ENCODE measurements around the gene CASP2.

The CASP2 gene

DNA sequence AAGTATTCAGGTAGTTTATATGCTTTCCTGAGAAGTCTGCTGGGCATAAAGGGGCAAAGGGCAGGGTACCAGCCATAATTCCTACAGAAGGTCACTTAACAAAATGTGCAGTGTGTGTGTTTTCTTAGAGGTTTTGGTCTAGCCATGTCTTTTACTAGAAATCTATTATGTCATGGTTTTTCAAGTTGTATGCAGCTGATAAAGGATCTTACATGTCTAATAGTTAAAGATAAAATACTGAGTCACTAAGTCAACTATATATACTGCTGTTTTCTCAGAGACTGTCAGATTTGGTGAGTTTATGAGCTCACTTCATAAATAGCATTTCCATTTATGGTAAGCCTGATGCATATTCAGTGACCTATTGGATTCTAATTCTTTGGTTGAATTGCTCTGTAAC is 7.7 kb downstream of the CASP2 start:
- DNase-seq (ENCODE audit: low read depth in 2 of 2): no peak

DNA sequence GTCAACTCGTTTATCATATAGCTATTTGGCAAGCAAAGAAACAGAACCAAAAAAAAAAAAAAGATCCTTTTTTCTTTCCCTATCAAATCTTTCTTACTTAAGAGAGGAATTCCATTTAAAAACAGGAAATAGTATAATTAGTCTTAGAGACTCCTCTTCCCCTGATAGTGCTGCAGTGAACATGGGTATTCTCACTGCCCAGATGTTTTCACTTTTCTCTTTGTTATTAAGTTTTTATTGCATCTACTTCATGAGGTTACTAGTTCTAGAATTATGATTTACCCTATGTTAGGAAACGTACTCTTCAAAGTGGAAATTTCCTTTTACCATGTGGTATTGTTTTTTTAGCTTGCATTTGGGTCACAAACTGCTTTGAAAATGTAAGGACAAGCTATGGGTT is 8.5 kb downstream of the CASP2 start:
- no peak for DNase-seq (ENCODE audit: low read depth in 2 of 2)

DNA sequence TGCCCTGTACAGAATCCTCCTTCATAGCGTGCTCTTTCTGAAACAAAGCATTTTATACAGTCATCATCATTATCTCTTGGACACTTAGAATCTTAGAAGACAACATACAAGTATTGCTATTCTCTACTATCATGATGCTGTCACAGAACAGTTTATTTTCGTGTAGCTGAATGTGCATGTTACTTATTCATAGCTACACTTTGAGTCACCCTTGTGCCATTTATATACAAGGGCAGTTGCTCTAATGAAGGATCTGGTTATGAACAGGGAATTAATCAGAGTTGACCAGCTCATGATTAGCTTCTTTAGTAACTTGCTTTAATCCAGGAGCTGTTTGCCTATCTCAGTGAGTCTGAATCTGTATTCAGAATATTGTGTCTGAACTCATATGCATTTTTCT is 11.2 kb downstream of the CASP2 start:
- no peak for DNase-seq (ENCODE audit: low read depth in 2 of 2)

DNA sequence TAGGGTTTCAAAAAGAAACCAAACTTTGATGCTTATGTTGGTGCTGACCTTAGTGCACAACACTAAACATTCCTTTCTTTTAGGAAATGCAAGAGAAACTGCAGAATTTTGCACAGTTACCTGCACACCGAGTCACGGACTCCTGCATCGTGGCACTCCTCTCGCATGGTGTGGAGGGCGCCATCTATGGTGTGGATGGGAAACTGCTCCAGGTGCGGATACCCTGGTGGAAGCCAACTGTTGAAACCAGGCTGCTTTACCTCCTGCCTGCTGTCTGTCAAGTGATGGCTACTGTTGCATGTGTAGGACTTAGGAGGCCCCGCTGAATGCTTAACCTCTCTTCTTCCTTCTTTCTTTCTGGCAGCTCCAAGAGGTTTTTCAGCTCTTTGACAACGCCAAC is 11.7 kb downstream of the CASP2 start:
- DNase-seq (ENCODE audit: low read depth in 2 of 2): peak; percentile 9 to 32

DNA sequence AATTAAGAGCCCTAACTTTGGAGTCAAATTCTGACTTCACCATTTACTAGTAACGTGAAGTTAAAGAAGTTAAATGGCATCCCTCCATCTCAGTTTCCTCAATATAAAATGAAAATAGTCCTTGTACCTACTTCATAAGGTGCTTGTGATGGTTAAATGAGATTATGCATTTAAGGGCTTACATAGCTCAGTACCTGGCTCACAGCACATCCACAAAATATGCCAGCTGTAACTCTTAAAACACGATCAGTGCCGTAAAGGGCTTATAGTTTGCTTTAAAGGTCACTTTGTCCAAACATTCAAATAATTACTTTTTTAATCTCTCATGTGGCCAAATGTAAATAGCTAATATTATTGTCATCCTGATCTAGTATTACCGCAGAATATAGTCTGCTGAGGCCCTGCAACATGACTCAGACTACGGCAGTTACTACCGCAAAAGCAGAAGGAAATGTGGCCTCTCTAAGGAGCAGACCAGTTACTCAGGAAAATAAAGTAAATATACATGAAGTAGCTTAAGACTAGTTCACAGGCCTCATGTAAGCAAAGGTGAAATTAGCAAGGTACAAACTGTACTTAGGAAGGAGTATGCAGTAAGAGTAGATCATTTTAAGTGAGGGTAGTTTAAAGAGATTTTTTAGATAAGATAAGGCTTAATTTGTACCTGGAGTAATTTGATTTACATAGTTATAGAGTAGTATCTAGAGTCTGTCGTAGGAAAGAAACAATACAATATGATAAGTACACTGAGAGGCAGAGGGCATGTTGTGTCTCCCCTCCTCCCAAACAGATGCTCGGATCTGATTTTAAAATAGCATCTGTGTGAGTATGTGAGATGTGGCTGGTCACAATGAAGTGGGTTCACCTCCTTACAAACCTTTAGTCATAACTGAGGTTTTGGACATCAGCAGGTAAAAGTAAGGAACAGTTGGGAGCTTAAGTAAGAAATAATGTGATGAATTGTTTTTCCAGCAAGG is 13.1 kb downstream of the CASP2 start:
- DNase-seq (ENCODE audit: low read depth in 2 of 2): no peak

DNA sequence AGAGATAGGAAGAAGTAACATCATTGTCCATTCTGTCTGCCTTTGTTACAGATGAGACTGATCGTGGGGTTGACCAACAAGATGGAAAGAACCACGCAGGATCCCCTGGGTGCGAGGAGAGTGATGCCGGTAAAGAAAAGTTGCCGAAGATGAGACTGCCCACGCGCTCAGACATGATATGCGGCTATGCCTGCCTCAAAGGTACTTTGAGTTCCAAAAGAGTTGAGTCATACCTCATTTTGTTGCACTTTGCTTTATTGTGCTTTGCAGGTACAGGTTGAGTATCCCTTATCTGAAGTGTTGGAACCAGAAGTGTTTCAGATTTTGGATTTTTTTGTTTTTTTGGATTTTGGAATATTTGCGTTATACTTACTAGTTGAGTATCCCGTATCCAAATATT is 15.6 kb downstream of the CASP2 start:
- no peak for DNase-seq (ENCODE audit: low read depth in 2 of 2)

DNA sequence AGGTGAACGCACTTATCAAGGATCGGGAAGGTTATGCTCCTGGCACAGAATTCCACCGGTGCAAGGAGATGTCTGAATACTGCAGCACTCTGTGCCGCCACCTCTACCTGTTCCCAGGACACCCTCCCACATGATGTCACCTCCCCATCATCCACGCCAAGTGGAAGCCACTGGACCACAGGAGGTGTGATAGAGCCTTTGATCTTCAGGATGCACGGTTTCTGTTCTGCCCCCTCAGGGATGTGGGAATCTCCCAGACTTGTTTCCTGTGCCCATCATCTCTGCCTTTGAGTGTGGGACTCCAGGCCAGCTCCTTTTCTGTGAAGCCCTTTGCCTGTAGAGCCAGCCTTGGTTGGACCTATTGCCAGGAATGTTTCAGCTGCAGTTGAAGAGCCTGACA is 16.8 kb downstream of the CASP2 start:
- no peak for DNase-seq (ENCODE audit: low read depth in 2 of 2)

DNA sequence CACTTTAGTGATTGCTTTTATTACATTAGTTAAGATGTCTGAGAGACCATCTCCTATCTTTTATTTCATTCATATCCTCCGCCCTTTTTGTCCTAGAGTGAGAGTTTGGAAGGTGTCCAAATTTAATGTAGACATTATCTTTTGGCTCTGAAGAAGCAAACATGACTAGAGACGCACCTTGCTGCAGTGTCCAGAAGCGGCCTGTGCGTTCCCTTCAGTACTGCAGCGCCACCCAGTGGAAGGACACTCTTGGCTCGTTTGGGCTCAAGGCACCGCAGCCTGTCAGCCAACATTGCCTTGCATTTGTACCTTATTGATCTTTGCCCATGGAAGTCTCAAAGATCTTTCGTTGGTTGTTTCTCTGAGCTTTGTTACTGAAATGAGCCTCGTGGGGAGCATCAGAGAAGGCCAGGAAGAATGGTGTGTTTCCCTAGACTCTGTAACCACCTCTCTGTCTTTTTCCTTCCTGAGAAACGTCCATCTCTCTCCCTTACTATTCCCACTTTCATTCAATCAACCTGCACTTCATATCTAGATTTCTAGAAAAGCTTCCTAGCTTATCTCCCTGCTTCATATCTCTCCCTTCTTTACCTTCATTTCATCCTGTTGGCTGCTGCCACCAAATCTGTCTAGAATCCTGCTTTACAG is 17.4 kb downstream of the CASP2 start:
- DNase-seq (ENCODE audit: low read depth in 2 of 2): peak; percentile 43 to 52

DNA sequence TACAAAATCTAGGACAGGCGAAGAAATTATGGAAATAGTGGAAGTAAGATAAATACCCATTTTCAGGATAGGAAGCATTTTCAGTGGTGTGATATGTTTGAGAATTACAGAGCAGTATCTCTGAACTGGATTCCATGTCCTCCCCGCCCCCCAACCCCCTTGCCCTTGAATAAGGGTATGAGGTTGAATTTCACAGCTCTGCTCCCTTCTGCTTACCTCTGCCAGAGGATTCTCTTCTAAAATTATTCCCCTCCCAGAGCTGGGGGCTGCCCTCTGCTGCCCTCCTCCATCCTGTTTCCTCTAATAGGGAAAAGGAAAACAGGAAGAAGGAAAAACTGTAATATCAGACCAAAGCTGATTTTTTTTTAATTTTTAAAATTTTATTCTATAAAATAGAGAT is 20.5 kb downstream of the CASP2 start:
- DNase-seq (ENCODE audit: low read depth in 2 of 2): no peak

DNA sequence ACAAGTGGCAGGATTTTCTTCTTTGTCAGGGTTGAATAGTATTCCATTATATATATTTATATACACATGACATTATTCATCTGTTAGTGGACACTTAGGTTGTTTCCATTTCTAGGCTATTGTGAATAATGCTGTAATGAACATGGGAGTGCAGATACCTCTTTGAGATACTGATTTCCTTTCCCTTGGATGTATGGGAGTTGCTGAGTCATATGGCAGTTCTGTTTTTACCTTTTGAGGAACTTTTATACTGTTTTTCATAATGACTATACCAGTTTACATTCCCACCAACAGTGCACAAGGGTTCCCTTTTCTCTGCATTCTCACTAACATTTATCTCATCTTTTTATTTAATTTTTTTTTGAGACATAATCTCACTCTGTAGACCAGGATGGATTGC is 26.0 kb downstream of the CASP2 start:
- DNase-seq (ENCODE audit: low read depth in 2 of 2): no peak

DNA sequence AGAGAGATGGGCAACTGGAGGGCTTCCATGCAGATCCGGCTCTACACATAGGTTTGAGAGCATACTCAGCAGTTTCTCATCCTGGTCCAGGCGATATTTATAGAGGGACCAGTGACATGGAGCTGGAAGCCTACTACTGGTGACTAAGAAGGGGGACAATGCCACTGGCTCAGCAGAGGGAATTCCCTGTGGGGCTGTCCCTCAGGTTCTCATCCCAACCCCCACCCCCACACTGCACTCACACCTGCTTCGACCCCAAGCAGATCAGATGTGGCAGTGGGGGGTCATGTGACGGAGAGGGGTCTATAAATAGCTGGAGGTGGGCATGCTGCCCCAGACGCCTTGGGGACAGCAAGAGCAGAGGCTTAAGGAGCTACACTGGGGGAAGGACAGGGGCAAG is 27.6 kb downstream of the CASP2 start, which contains the start of gene CLCN1:
Gene CLCN1, plus strand, starts transcription at position 336 of the 400 bp plus-strand sequence. CDS start 102 bp downstream, outside the sequence.
- DNase-seq (ENCODE audit: low read depth in 2 of 2): no peak

DNA sequence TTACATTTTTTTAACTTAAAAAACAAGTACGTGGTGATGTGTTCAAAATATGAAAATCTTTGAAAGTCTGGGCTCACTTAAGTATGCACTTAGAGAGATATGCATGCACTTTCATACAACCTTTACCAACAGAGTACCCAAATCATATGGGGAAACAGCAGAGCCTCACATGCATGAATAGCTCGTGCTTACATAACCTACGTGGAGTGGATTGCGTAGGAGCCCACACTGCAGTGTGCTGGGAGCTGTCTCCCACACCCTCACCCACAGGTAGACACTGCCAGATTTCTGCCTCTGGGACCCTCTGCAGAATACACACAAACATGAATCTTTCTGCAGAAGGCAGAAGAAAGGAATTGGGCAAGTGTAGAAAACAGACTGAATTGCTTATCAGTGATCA is 28.3 kb downstream of the CASP2 start:
- no peak for DNase-seq (ENCODE audit: low read depth in 2 of 2)

DNA sequence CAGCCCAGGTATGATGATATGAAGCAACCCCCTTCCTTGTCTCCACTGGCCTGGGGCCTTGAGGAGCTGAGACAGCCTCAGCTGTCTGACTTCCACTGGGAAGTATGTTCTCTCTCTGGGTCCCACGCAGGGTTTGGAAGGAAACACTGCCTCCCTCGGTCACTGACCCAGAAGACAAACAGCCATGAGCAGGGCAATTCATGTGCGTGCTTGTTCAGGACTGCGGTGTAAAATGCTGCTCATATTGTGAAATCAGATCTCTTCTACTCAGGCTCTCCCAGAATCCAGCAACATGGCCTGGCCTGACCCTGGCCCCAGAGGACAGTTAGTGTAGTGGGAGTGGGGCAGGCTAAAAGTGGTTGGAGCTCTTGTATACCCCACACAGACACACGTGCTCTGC is 30.5 kb downstream of the CASP2 start:
- DNase-seq (ENCODE audit: low read depth in 2 of 2): no peak

DNA sequence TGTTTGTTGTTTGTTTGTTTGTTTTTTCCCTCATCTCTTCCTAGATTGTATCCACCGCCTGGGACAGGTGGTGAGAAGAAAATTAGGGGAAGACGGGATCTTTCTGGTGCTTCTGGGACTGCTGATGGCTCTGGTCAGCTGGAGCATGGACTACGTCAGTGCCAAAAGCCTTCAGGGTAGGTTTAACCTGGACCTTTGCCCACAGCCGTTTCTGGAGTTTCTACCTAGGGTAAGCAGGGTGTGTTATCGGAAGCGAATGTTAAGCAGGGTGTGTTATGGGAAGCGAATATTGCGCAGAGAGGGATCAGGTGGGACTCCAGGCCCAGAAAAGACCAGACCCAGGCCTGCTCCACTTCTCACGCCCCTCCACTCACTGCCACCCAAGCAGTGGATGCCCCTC is 32.5 kb downstream of the CASP2 start:
- DNase-seq (ENCODE audit: low read depth in 2 of 2): no peak

DNA sequence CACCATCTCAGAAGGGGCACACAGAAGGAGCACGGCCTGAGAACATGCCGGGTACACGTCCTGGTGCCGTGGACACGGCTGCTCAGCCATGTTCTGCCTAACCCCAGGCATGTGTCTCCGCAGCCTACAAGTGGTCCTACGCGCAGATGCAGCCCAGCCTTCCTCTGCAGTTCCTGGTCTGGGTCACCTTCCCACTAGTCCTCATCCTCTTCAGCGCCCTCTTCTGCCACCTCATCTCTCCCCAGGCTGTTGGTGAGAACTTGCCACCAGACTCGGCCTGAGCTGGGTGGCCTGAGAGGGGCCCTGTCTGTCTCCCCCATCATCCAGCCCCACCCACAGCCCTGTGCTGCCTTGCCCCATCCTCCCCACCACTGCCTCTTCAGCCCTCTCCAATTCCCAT is 33.1 kb downstream of the CASP2 start:
- no peak for DNase-seq (ENCODE audit: low read depth in 2 of 2)

DNA sequence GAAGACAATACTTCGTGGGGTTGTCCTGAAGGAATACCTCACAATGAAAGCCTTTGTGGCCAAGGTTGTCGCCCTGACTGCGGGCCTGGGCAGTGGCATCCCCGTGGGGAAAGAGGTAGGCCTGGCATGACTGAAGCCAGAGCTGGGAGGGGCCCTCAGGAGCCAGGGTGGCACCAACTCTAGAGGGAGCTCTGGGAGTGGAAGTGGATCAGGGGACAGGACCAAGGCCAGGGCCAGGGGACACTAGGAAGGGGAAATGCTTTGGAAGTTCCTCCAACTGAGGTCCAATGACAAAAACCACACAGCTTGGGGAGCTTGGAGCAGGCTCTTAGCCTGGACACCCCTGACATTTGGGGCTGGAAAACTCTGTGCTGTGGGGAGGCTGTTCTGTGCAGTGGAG is 33.6 kb downstream of the CASP2 start:
- DNase-seq (ENCODE audit: low read depth in 2 of 2): no peak

DNA sequence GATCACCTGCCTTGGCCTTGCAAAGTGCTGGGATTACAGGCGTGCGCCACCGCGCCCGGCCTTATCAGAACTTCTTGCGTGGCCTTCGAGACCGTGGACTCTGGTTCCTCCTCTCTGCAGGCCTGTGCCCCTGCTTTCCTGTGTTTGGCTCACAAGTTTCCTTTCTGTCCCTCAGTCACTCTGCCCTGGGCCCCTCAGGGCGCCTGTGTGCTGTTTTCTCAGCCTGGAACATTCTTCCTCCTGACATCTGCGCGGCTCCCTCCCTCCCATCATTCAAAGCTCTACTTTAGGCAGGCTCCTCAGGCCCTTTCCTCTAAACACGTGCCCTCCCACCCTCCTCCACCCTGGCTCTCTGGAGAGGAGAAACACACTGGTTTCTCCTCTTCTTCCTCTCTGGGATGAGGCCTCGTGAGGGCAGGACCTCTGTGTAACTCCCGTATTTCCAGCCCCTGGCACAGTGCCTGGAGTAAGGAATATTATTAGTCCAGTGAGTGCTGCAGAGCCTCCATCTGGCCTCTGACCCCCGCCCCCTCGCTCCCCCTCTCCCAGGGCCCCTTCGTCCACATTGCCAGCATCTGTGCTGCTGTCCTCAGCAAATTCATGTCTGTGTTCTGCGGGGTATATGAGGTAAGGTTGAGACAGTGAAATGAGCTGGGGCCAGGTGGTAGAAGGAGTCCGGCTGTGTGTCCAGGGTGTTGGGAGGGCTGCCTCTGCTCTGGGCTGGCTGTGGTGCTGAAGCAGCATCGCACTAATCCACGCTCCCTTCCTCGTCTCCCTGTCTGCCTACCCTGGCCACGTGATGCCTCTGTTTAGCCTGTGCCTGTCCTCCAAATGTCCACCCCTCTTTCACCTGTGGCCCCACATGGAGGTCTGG is 34.8 kb downstream of the CASP2 start:
- DNase-seq (ENCODE audit: low read depth in 2 of 2): no peak

DNA sequence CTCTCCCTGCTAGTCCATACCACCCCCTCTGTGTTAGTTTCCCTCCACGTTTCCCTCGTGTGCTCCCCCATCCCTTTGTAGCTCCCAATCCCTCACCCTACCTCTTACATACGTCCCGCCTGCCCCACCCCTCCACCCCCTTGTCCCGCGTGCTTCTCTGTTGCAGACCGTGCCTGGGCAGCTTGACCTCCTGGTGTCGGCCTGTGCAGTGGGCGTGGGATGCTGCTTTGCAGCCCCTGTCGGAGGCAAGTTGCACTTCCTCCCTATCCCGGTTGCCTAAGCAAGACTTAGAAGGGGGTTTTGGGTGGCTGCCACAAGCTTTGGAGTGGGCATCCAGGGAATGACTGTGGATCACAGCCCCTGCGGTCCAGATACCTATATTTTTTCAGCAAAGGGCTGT is 35.5 kb downstream of the CASP2 start:
- DNase-seq (ENCODE audit: low read depth in 2 of 2): no peak

DNA sequence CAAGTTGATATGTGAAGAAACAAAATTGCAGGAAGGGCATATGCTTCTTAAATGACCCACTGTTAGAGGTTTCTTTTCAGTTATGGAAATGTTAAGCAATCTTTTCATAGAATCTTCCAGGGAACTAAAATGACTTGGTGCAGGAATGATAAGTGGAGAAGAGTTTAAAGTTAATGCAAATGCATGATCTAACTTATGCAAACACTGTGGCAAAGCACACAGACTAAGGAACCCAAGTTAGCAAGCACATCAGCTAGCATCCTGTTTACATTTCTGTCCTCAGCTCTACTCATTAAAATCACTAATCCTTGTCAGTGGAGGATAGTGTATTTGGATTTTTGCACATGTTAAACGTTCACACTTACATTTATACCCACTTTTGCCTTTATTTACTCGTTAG is 37.1 kb downstream of the CASP2 start:
- no peak for DNase-seq (ENCODE audit: low read depth in 2 of 2)

DNA sequence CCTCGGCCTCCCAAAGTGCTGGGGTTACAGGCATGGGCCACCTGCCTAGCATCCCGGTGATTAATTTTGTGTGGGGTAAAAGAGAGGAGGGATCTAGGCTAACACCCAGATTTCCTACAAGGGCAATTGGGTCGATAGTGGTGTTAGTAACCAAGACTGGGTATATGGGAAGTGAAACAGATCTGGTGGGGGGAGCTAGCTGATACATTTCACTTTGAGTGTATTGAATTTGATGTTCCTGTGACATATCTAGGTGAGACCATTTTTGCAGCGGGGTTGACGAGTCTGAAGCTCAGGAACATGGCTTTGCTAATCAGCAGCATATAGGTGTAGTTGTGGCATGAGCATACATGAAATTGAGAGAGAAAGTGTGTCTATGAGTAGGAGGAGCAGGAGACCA is 39.8 kb downstream of the CASP2 start:
- DNase-seq (ENCODE audit: low read depth in 2 of 2): no peak

DNA sequence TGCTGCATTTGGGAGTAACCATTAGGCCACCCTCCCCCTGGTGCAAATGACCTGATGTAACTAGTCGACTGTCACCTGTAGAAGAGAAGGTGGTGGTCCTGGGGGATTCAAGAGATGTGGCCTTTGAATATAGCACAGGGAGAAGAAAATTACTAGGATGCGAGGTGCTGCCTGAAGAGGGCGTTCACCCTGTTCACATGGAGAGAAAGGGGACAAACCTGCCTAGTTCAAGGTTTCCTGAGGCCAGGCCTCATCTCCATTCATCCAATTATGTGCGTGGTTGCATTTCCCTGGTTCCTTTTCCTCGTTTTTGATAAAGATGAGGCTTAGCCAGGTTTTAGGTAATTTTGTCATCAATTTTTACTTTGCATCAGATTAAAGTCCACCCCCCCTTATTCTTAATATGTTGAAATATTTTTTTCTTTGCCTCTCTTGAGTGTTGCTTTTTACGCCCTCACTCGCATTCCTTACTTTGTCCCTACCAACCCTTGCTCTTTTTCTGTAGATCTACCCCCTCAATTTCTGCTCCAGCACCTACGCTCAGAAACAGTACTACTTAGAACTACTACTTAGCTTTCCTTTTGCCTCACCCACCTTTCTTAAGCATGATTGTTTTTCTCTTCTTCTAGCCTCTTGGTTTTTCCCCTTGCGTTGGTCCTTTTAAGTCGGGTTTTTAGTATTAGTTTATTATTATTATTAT is 41.5 kb downstream of the CASP2 start:
- no peak for DNase-seq (ENCODE audit: low read depth in 2 of 2)

Measured in stimulated activated CD8-positive, alpha-beta memory T cell treated with anti-CD3 and anti-CD28 coated beads, Interleukin-2, amount 100 ng/mL, for 1 hour (primary cell).